GM13977 (cell line): Measurements from ENCODE around the gene CTDSP2.

ENCODE experiments used
- DNase-seq: peaks from one replicate; pipeline ENCODE4 v3.0.0; 2012; ENCODE audit warnings: low spot score
- CTCF ChIP-seq: IDR thresholded peaks from 2 replicates; pipeline ENCODE4 v1.5.1; 2012; ENCODE audit warnings: mild to moderate bottlenecking, control low read depth; ENCODE audit not compliant: insufficient read depth; ENCODE audit errors: extremely low read depth, missing control alignments
- in situ Hi-C: fragments of 300-500 bp; cut with MboI; formaldehyde crosslinking; loops from one replicate; pipeline ENCODE4 v1.12.0; 2022; ENCODE audit warnings: low sequenced_read_pairs, low pct_unique_long_range_greater_than_20kb, mixed read lengths, inconsistent platforms; ENCODE audit not compliant: unreplicated experiment

Gene CTDSP2

GRCh38 chr12:57770734-57771133 lies 75.8 kb downstream of the CTDSP2 start:
- no peak for DNase-seq
- in situ Hi-C loops: no loop called here

More at GRCh38 chr12:57770734-57771133, 75.8 kb downstream of the CTDSP2 start:
- no peak for TF ChIP-seq CTCF
